Liver (tissue), 9 donors: ENCODE results near the gene TMEM204. TPM values are rescaled to one million over a fixed set of nuclear protein-coding genes. Genes with fewer than 3 reads are reported as not detected.

Experiments
- DNase-seq: peaks from one replicate; pipeline ENCODE4 v3.0.0-alpha.2; 2017; ENCODE audit warnings: low spot score
- H3K27ac ChIP-seq, 2 donors: one replicate each; pipeline ENCODE4 v1.7.0; 2013; ENCODE audit warnings: inconsistent platforms in 2 of 2, low read length in 2 of 2, control low read depth in 1 of 2, low read depth in 1 of 2, mild to moderate bottlenecking in 1 of 2
- H3K27me3 ChIP-seq, 4 donors: one replicate each; pipeline versions ENCODE4 v1.6.1 to v1.7.0; 2013; ENCODE audit warnings: low read length in 3 of 4, inconsistent platforms in 1 of 4, mild to moderate bottlenecking in 1 of 4, moderate library complexity in 1 of 4; ENCODE audit not compliant: control insufficient read depth in 4 of 4, insufficient read depth in 4 of 4
- H3K36me3 ChIP-seq, 4 donors: one replicate each; pipeline versions ENCODE4 v1.6.1 to v1.7.0; 2013; ENCODE audit warnings: low read length in 3 of 4, mild to moderate bottlenecking in 3 of 4, low read depth in 1 of 4, moderate library complexity in 1 of 4; ENCODE audit not compliant: control insufficient read depth in 4 of 4, insufficient read depth in 3 of 4
- H3K4me1 ChIP-seq, 4 donors: one replicate each; pipeline versions ENCODE4 v1.6.1 to v1.7.0; 2013; ENCODE audit warnings: low read length in 3 of 4, mild to moderate bottlenecking in 3 of 4, moderate library complexity in 1 of 4; ENCODE audit not compliant: control insufficient read depth in 4 of 4, insufficient read depth in 4 of 4
- H3K4me3 ChIP-seq, 3 donors: one replicate each; pipeline versions ENCODE4 v1.6.1 to v1.7.0; 2013; ENCODE audit warnings: low read length in 3 of 3, control low read depth in 1 of 3, low read depth in 1 of 3, mild to moderate bottlenecking in 1 of 3
- H3K9ac ChIP-seq, 2 donors: one replicate each; pipeline ENCODE4 v1.7.0; 2013; ENCODE audit warnings: low read length in 2 of 2, mild to moderate bottlenecking in 2 of 2, moderate library complexity in 2 of 2, control low read depth in 1 of 2, low read depth in 1 of 2
- H3K9me3 ChIP-seq, 4 donors: one replicate each; pipeline versions ENCODE4 v1.6.1 to v1.7.0; 2013; ENCODE audit warnings: low read length in 3 of 4; ENCODE audit not compliant: control insufficient read depth in 4 of 4
- EGR1 ChIP-seq, 2 donors: IDR thresholded peaks; 2 replicates each; pipeline ENCODE4 v1.6.1; 2016 to 2018; ENCODE audit warnings: antibody characterized with exemption in 2 of 2, low read depth in 2 of 2
- FOXA1 ChIP-seq: IDR thresholded peaks from 2 replicates; pipeline ENCODE4 v1.6.1; 2016; ENCODE audit warnings: antibody characterized with exemption
- FOXA2 ChIP-seq: IDR thresholded peaks from 2 replicates; pipeline ENCODE4 v1.6.1; 2016; ENCODE audit warnings: antibody characterized with exemption
- GABPA ChIP-seq, 2 donors: IDR thresholded peaks in 1 of 2; conservative IDR thresholded peaks in 1 of 2; 2 replicates each; pipeline ENCODE4 v1.6.1; 2016; ENCODE audit warnings: antibody characterized with exemption in 2 of 2, mild to moderate bottlenecking in 1 of 2, moderate library complexity in 1 of 2
- HNF4G ChIP-seq: IDR thresholded peaks from 2 replicates; pipeline ENCODE4 v1.6.1; 2016; ENCODE audit warnings: antibody characterized with exemption
- JUND ChIP-seq, 2 donors: IDR thresholded peaks; 2 replicates each; pipeline ENCODE4 v1.6.1; 2016; ENCODE audit warnings: antibody characterized with exemption in 2 of 2
- NR2F2 ChIP-seq: IDR thresholded peaks from 2 replicates; pipeline ENCODE4 v1.6.1; 2016; ENCODE audit warnings: antibody characterized with exemption
- RAD21 ChIP-seq, 2 donors: IDR thresholded peaks; 2 replicates each; pipeline ENCODE4 v1.6.1; 2016; ENCODE audit warnings: antibody characterized with exemption in 2 of 2, mild to moderate bottlenecking in 2 of 2
- RXRA ChIP-seq, 2 donors: IDR thresholded peaks; 2 replicates each; pipeline ENCODE4 v1.6.1; 2017 to 2018; ENCODE audit warnings: antibody characterized with exemption in 2 of 2, mild to moderate bottlenecking in 1 of 2
- SP1 ChIP-seq: IDR thresholded peaks from 2 replicates; pipeline ENCODE4 v1.6.1; 2018; ENCODE audit warnings: antibody characterized with exemption, mild to moderate bottlenecking
- TAF1 ChIP-seq: conservative IDR thresholded peaks from 2 replicates; pipeline ENCODE4 v1.6.1; 2016; ENCODE audit warnings: antibody characterized with exemption, mild to moderate bottlenecking
- YY1 ChIP-seq: IDR thresholded peaks from 2 replicates; pipeline ENCODE4 v1.6.1; 2016; ENCODE audit warnings: antibody characterized with exemption, mild to moderate bottlenecking
- WGBS: extraction: QIAGEN DNeasy Blood & Tissue Kit; methylation state at CpG from one replicate; pipeline ENCODE4 v1.1.7; 2013; 5-methylcytosine and 5-hydroxymethylcytosine counted together
- polyA plus RNA-seq, 2 donors: library from polyadenylated mRNA; stranded (reverse) in 1 of 2; unstranded in 1 of 2; fragments of 200-250 nt in 1 of 2; fragments of >200 nt in 1 of 2; fragmentation: Nextera tagmentation in 1 of 2; extraction: Ambion mirVana in 1 of 2; gene quantifications; one replicate each; pipeline versions ENCODE4 v1.2.1 to v1.2.3, GENCODE V29; 2013 to 2015
- total RNA-seq, 2 donors: library from RNA; depleted of rRNA; stranded (reverse); fragments of >200 nt; gene quantifications; one replicate each; pipeline ENCODE4 v1.2.3, GENCODE V29; 2014
- TF ChIP-seq, protein P1 (sequence below): IDR thresholded peaks from 2 replicates; pipeline ENCODE4 v1.6.1; 2016; ENCODE audit warnings: antibody characterized with exemption
- TF ChIP-seq, protein P2 (sequence below): IDR thresholded peaks from 2 replicates; pipeline ENCODE4 v1.6.1; 2016; ENCODE audit warnings: antibody characterized with exemption, mild to moderate bottlenecking
- TF ChIP-seq, protein P3 (sequence below): fragments of 150-350 bp; IDR thresholded peaks from 2 replicates; pipeline ENCODE4 v1.5.1; 2017; ENCODE audit warnings: improper control_type of control experiment, low read depth, low read length; ENCODE audit not compliant: missing input control
- TF ChIP-seq, protein P4 (sequence below): IDR thresholded peaks from 2 replicates; pipeline ENCODE4 v1.6.1; 2016; ENCODE audit warnings: antibody characterized with exemption
- TF ChIP-seq, protein P5 (sequence below): IDR thresholded peaks from 2 replicates; pipeline ENCODE4 v1.6.1; 2016; ENCODE audit warnings: antibody characterized with exemption
- donor health status: healthy.
- donor health status: healthy.
- donor health status: healthy.
- donor health status: healthy.
- donor health status: healthy.

TMEM204 gene
- total and polyA plus RNA-seq, 4 donors = 3.5 to 14.4 (median 10.7) TPM

DNA sequence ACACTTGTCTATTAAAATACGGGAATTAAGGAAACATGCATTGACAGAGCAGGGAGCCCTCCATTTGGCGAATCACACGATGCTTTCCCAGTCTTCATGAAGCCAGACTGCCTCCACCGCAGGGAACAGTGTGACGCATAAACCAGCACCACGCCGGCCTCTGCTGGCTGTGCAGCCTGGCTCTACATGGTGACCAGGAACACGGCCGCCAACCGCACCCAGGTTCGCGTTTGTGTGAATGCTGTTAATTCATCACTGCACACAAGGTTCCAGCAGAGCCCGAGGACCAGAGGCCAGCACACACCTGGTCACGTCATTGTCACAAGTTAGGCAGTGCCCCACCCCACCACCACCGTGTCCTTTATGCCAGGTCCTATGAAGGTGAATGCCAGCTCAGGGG lies 26.7 kb downstream of the TMEM204 start:
- H3K9ac ChIP-seq = no peak overlapping the region
- H3K4me3 ChIP-seq = no peak overlapping the region
- 95% methylated on average over 15 of the region's 15 CpGs for WGBS
- peaks cover 0 to 41% (median 11%) of the 10 kb centered on the region in 4 donors for H3K36me3 ChIP-seq
- H3K4me1 ChIP-seq = no peaks in the 10 kb centered on the region
- no peak for DNase-seq
- no peaks in the 10 kb centered on the region for H3K27me3 ChIP-seq
- no peaks in the 10 kb centered on the region for H3K9me3 ChIP-seq
- H3K27ac ChIP-seq = no peak overlapping the region
- no peak for TF ChIP-seq FOXA2
- no peak for TF ChIP-seq RAD21 (IDR thresholded peaks at IDR 0.05)
- TF ChIP-seq GABPA (IDR thresholded peaks at IDR 0.05 in 1 of 2, conservative IDR thresholded peaks at IDR 0.05 in 1 of 2) = no peak
- TF ChIP-seq, protein P1, sequence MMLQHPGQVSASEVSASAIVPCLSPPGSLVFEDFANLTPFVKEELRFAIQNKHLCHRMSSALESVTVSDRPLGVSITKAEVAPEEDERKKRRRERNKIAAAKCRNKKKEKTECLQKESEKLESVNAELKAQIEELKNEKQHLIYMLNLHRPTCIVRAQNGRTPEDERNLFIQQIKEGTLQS = no peak
- no peak for TF ChIP-seq TAF1
- TF ChIP-seq SP1 = no peak
- TF ChIP-seq, protein P2, sequence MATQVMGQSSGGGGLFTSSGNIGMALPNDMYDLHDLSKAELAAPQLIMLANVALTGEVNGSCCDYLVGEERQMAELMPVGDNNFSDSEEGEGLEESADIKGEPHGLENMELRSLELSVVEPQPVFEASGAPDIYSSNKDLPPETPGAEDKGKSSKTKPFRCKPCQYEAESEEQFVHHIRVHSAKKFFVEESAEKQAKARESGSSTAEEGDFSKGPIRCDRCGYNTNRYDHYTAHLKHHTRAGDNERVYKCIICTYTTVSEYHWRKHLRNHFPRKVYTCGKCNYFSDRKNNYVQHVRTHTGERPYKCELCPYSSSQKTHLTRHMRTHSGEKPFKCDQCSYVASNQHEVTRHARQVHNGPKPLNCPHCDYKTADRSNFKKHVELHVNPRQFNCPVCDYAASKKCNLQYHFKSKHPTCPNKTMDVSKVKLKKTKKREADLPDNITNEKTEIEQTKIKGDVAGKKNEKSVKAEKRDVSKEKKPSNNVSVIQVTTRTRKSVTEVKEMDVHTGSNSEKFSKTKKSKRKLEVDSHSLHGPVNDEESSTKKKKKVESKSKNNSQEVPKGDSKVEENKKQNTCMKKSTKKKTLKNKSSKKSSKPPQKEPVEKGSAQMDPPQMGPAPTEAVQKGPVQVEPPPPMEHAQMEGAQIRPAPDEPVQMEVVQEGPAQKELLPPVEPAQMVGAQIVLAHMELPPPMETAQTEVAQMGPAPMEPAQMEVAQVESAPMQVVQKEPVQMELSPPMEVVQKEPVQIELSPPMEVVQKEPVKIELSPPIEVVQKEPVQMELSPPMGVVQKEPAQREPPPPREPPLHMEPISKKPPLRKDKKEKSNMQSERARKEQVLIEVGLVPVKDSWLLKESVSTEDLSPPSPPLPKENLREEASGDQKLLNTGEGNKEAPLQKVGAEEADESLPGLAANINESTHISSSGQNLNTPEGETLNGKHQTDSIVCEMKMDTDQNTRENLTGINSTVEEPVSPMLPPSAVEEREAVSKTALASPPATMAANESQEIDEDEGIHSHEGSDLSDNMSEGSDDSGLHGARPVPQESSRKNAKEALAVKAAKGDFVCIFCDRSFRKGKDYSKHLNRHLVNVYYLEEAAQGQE = no peak
- TF ChIP-seq, protein P3, sequence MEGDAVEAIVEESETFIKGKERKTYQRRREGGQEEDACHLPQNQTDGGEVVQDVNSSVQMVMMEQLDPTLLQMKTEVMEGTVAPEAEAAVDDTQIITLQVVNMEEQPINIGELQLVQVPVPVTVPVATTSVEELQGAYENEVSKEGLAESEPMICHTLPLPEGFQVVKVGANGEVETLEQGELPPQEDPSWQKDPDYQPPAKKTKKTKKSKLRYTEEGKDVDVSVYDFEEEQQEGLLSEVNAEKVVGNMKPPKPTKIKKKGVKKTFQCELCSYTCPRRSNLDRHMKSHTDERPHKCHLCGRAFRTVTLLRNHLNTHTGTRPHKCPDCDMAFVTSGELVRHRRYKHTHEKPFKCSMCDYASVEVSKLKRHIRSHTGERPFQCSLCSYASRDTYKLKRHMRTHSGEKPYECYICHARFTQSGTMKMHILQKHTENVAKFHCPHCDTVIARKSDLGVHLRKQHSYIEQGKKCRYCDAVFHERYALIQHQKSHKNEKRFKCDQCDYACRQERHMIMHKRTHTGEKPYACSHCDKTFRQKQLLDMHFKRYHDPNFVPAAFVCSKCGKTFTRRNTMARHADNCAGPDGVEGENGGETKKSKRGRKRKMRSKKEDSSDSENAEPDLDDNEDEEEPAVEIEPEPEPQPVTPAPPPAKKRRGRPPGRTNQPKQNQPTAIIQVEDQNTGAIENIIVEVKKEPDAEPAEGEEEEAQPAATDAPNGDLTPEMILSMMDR = no peak
- TF ChIP-seq HNF4G = no peak
- TF ChIP-seq, protein P4, sequence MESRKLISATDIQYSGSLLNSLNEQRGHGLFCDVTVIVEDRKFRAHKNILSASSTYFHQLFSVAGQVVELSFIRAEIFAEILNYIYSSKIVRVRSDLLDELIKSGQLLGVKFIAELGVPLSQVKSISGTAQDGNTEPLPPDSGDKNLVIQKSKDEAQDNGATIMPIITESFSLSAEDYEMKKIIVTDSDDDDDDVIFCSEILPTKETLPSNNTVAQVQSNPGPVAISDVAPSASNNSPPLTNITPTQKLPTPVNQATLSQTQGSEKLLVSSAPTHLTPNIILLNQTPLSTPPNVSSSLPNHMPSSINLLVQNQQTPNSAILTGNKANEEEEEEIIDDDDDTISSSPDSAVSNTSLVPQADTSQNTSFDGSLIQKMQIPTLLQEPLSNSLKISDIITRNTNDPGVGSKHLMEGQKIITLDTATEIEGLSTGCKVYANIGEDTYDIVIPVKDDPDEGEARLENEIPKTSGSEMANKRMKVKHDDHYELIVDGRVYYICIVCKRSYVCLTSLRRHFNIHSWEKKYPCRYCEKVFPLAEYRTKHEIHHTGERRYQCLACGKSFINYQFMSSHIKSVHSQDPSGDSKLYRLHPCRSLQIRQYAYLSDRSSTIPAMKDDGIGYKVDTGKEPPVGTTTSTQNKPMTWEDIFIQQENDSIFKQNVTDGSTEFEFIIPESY = no peak
- no peak for TF ChIP-seq YY1
- TF ChIP-seq FOXA1 = no peak
- TF ChIP-seq, protein P5, sequence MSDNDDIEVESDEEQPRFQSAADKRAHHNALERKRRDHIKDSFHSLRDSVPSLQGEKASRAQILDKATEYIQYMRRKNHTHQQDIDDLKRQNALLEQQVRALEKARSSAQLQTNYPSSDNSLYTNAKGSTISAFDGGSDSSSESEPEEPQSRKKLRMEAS = no peak
- no peak for TF ChIP-seq RXRA (IDR thresholded peaks at IDR 0.05)
- TF ChIP-seq JUND (IDR thresholded peaks at IDR 0.05) = no peak
- TF ChIP-seq NR2F2 = no peak
- no peak for TF ChIP-seq EGR1 (IDR thresholded peaks at IDR 0.05; ENCODE audit: low read depth in 2 of 2)

DNA sequence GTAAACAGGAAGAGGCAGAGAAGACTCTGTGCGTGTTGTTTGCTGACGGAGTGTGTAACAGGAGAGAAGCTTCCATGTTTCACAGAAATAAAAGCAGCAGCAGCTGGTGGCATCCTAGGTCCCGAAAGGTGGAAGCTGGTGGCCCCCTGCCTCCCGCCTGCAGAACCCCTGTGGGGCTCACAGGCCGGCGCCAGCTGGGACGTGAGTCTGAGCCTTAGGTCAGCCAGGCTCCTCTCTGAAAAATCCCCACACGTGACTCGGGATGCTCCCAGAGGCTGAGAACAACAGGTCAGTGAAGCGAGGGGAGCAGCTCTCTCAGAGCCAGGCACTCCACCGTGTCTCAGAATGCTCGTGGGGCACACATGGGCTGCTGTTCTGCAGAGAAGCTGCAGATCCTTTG lies 27.4 kb downstream of the TMEM204 start:
- WGBS = 87% methylated on average over 12 of the region's 12 CpGs
- Histone ChIP-seq H3K9ac (no peak overlapping the region), H3K4me3 (no peak overlapping the region), H3K9me3 (no peaks in the 10 kb centered on the region), H3K27ac (no peak overlapping the region), H3K27me3 (no peaks in the 10 kb centered on the region), H3K4me1 (no peaks in the 10 kb centered on the region), H3K36me3 (peaks cover 0 to 38% (median 10%) of the 10 kb centered on the region in 4 donors)
- DNase-seq = no peak
- no peak for TF ChIP-seq SP1
- no peak for TF ChIP-seq YY1
- TF ChIP-seq NR2F2 = no peak
- TF ChIP-seq RXRA (IDR thresholded peaks at IDR 0.05) = no peak
- TF ChIP-seq, protein P2 = no peak
- no peak for TF ChIP-seq RAD21 (IDR thresholded peaks at IDR 0.05)
- no peak for TF ChIP-seq TAF1
- no peak for TF ChIP-seq FOXA2
- no peak for TF ChIP-seq FOXA1
- TF ChIP-seq, protein P3 = no peak
- TF ChIP-seq, protein P5 = no peak
- TF ChIP-seq JUND (IDR thresholded peaks at IDR 0.05) = no peak
- no peak for TF ChIP-seq EGR1 (IDR thresholded peaks at IDR 0.05; ENCODE audit: low read depth in 2 of 2)
